NT2/D1 (cell line): ENCODE data around the gene SLC44A4.

Experiments used
- DNase-seq: peaks from one replicate; pipeline ENCODE4 v3.0.0-alpha.2; 2011; ENCODE audit warnings: low read depth, low spot score
- H3K27me3 ChIP-seq: 2 replicates; pipeline ENCODE4 v1.6.0; 2011; ENCODE audit warnings: mild to moderate bottlenecking; ENCODE audit not compliant: insufficient read length, insufficient read depth
- H3K36me3 ChIP-seq: 2 replicates; pipeline ENCODE4 v1.6.1; 2011; ENCODE audit warnings: mild to moderate bottlenecking, low read length, mixed read lengths; ENCODE audit not compliant: insufficient read depth, insufficient read length
- H3K4me1 ChIP-seq: 2 replicates; pipeline ENCODE4 v1.5.1; 2011; ENCODE audit not compliant: insufficient read depth, insufficient read length
- H3K4me3 ChIP-seq: 2 replicates; pipeline ENCODE4 v1.5.1; 2011; ENCODE audit warnings: low read depth; ENCODE audit not compliant: insufficient read length
- H3K9ac ChIP-seq: 2 replicates; pipeline ENCODE4 v1.6.0; 2011; ENCODE audit warnings: low read depth; ENCODE audit not compliant: insufficient read length
- H3K9me3 ChIP-seq: 2 replicates; pipeline ENCODE4 v1.5.1; 2011; ENCODE audit warnings: mild to moderate bottlenecking, low read length; ENCODE audit not compliant: insufficient read depth
- SUZ12 ChIP-seq: IDR thresholded peaks from 2 replicates; pipeline ENCODE4 v1.6.1; 2011; ENCODE audit not compliant: insufficient read length, insufficient read depth; ENCODE audit errors: extremely low read depth
- YY1 ChIP-seq: IDR thresholded peaks from 2 replicates; pipeline ENCODE4 v1.6.1; 2011; ENCODE audit not compliant: insufficient read length, insufficient read depth
- ZNF274 ChIP-seq: IDR thresholded peaks from 2 replicates; pipeline ENCODE4 v1.6.1; 2011; ENCODE audit warnings: mild to moderate bottlenecking, low read depth, low read length

The SLC44A4 gene

GRCh38 chr6:31896493-31896855 is 17.7 kb upstream of the SLC44A4 start:
- H3K4me3 ChIP-seq: peak overlapping the region; percentile 89
- no peak for DNase-seq
- peaks cover 6% of the 10 kb centered on the region for H3K4me1 ChIP-seq
- no peak for TF ChIP-seq YY1
- TF ChIP-seq SUZ12: no peak
- no peak for TF ChIP-seq ZNF274
- H3K9me3 ChIP-seq: no peaks in the 10 kb centered on the region
- H3K27me3 ChIP-seq: no peaks in the 10 kb centered on the region
- peak overlapping the region; percentile 75 for H3K9ac ChIP-seq
- H3K36me3 ChIP-seq: peaks cover 55% of the 10 kb centered on the region

- H3K9ac ChIP-seq: no peak overlapping the region
- TF ChIP-seq YY1 (no peak), SUZ12 (no peak), ZNF274 (no peak)
Measured at GRCh38 chr6:31892821-31893220, 14.0 kb upstream of the SLC44A4 start.

DNA sequence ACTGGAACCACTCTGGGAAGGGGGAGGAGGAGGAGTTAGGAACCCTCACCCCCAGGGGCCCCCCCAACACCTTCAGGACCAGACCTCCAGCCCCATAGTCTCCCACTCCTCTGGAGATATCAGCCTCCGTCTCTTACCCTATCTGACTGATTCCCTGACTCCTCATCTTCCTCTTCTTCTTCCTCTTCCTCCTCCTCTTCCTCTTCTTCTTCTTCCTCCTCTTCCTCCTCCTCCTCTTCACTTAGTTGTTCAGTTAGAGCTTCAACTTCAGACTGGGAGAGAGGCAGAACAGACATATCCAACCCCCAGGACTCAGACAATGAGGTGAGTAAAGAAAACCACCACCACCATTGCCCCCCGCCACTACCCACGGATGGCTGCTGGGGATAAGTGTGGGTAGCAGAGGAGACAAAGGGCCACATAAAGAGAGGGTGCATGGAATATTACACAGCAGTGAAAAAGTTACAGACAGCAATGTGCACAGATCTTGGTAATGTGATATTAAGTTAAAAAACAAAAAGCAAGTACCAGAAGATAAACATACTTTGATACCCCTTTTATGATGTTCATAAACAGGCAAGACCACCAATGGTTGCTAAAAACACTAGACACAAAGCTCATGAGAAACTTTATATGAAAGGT is 10.7 kb upstream of the SLC44A4 start:
- Histone ChIP-seq H3K4me3 (no peak overlapping the region), H3K27me3 (no peaks in the 10 kb centered on the region), H3K36me3 (peaks cover 74% of the 10 kb centered on the region), H3K9ac (no peak overlapping the region), H3K9me3 (no peaks in the 10 kb centered on the region), H3K4me1 (no peaks in the 10 kb centered on the region)
- no peak for DNase-seq
- TF ChIP-seq SUZ12: no peak
- no peak for TF ChIP-seq YY1

More at GRCh38 chr6:31892821-31893220, 14.0 kb upstream of the SLC44A4 start:
- DNase-seq: no peak
- H3K27me3 ChIP-seq: no peaks in the 10 kb centered on the region
- H3K36me3 ChIP-seq: peaks cover 71% of the 10 kb centered on the region
- no peaks in the 10 kb centered on the region for H3K4me1 ChIP-seq
- no peak overlapping the region for H3K4me3 ChIP-seq
- no peaks in the 10 kb centered on the region for H3K9me3 ChIP-seq

- H3K9me3 ChIP-seq: no peaks in the 10 kb centered on the region
- no peak for DNase-seq
- H3K36me3 ChIP-seq: peaks cover 75% of the 10 kb centered on the region
- no peak overlapping the region for H3K9ac ChIP-seq
- no peaks in the 10 kb centered on the region for H3K4me1 ChIP-seq
- no peaks in the 10 kb centered on the region for H3K27me3 ChIP-seq
- TF ChIP-seq YY1: no peak
- TF ChIP-seq ZNF274: no peak
- no peak for TF ChIP-seq SUZ12
- no peak overlapping the region for H3K4me3 ChIP-seq
Measured at GRCh38 chr6:31888276-31889258, 9.8 kb upstream of the SLC44A4 start.

GRCh38 chr6:31887173-31888007 is 8.6 kb upstream of the SLC44A4 start:
- peaks cover 76% of the 10 kb centered on the region for H3K36me3 ChIP-seq
- H3K4me1 ChIP-seq: no peaks in the 10 kb centered on the region
- DNase-seq: no peak
- TF ChIP-seq SUZ12: no peak
- TF ChIP-seq YY1: no peak
- no peak for TF ChIP-seq ZNF274
- H3K4me3 ChIP-seq: no peak overlapping the region
- H3K9me3 ChIP-seq: no peaks in the 10 kb centered on the region
- no peaks in the 10 kb centered on the region for H3K27me3 ChIP-seq
- no peak overlapping the region for H3K9ac ChIP-seq

GRCh38 chr6:31886541-31886991 is 7.8 kb upstream of the SLC44A4 start:
- Histone ChIP-seq H3K9me3 (no peaks in the 10 kb centered on the region), H3K4me1 (no peaks in the 10 kb centered on the region), H3K9ac (no peak overlapping the region), H3K27me3 (no peaks in the 10 kb centered on the region), H3K4me3 (no peak overlapping the region), H3K36me3 (peaks cover 72% of the 10 kb centered on the region)
- no peak for DNase-seq
- TF ChIP-seq YY1 (no peak), SUZ12 (no peak), ZNF274 (no peak)
